Esophagus muscularis mucosa (tissue), 4 donors: ENCODE measurements around the gene PDE4D.

ENCODE experiments used
- CTCF ChIP-seq, 3 experiments: fragments of 200-600 bp in 2 of 3; fragments of 450-650 bp in 1 of 3; sonication (generic) in 2 of 3; IDR thresholded peaks; one replicate each; pipeline ENCODE4 v1.5.1; 2017 to 2019; ENCODE audit warnings: antibody characterized with exemption in 3 of 3, mild to moderate bottlenecking in 2 of 3, moderate library complexity in 1 of 3
- EP300 ChIP-seq: sonication (generic); formaldehyde crosslinking; IDR thresholded peaks from one replicate; pipeline ENCODE4 v1.6.1; 2017; ENCODE audit warnings: antibody characterized with exemption
- POLR2AphosphoS5 ChIP-seq, 2 donors: sonication (generic); formaldehyde crosslinking; IDR thresholded peaks; one replicate each; pipeline ENCODE4 v1.6.1; 2017; ENCODE audit warnings: antibody characterized with exemption in 2 of 2

- TF ChIP-seq CTCF (IDR thresholded peaks at IDR 0.05), result no peak
- no peak for TF ChIP-seq POLR2AphosphoS5 (IDR thresholded peaks at IDR 0.05)
- no peak for TF ChIP-seq EP300
These were observed 785.8 kb downstream of the PDE4D start for GRCh38 chr5:59107692-59108091.
